ENCODE results near the gene ARFGAP1.

Gene ARFGAP1

DNA sequence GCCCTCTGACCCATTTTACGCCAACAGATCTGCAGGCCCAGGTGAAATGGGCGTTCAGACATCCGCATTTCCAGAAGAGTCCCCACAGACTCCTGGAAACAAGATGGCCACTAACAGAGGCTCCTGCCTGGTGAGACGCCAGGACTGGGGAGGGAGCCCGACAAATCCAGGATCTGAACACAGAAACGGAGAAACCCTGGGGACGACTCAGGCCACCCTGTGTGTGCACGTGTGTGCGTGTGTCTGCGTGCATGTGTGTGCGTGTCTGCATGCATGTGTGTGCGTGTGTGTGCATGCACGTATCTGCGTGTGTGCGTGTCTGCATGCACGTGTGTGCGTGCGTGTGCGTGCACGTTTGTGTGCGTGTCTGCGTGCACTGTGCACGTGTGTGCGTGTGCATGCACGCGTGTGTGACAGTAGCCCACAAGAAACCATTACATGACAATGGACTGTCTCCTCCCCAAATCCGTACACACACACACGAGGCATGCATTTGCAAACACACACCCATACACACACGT lies 63.7 kb downstream of the ARFGAP1 start:
- DNase-seq: no peak

DNA sequence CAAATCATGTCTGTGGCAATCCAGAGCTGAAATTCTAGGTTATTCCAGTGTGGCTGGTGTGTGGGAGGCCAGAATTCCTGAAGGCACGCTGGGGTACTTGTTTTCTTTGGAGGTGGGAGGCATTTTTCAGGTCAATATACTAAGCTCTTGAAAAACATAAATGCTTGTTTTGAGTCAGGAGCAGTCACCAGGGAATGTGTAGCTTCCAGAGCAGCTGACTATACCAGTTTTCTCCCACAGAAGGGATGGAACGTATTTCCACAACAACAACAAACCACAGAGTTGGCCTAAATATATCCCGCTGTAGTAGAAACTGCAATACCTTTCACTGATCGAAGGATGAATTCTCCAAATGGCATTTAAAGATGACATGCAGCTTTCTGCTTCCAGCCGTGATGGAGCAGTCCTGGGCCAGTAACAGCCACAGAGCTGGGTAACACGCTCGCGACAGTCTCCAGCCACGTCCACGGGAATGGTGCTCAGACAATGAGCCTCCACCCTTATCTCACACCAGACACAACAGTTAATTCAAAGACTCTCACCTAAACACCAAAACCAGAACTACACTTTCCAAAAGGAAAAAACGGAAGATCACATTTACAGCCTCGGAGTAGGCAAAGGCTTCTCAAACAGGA lies 65.3 kb downstream of the ARFGAP1 start:
- no peak for DNase-seq
